Stimulated activated memory B cell treated with anti-CD40 and anti-IgM and Interleukin-4, amounts not matched to agents 10 μg/mL and 1 μg/mL and 100 μg/mL, for 72 hours (primary cell): ENCODE results near the gene BTBD1.
"Not testable (repeated sequence)": the region's sequence is repeated elsewhere in the genome, so short reads cannot be mapped to it uniquely, and the experiment has no call there.

Source experiments
- ATAC-seq: fragments of 150-1000 bp; cut with Tn5 transposase; 2 replicates; pipeline ENCODE4 v1.10.0; 2021
- H3K27ac Mint-ChIP-seq: one replicate; pipeline ENCODE4 v1.8.0; 2022; ENCODE audit warnings: mild to moderate bottlenecking, mixed read lengths
- H3K27me3 Mint-ChIP-seq: one replicate; pipeline ENCODE4 v1.8.0; 2022; ENCODE audit warnings: mixed read lengths
- H3K36me3 Mint-ChIP-seq: one replicate; pipeline ENCODE4 v1.8.0; 2022; ENCODE audit warnings: mixed read lengths
- H3K4me1 Mint-ChIP-seq: one replicate; pipeline ENCODE4 v1.8.0; 2022; ENCODE audit warnings: mixed read lengths
- H3K4me3 Mint-ChIP-seq: one replicate; pipeline ENCODE4 v1.8.0; 2022; ENCODE audit warnings: mild to moderate bottlenecking, moderate library complexity, mixed read lengths
- H3K9me3 Mint-ChIP-seq: one replicate; pipeline ENCODE4 v1.8.0; 2022; ENCODE audit warnings: mixed read lengths

The BTBD1 gene

GRCh38 chr15:83046558-83047127 lies 20.4 kb downstream of the BTBD1 start:
- no peak overlapping the region for H3K27ac Mint-ChIP-seq
- no peak overlapping the region for H3K4me3 Mint-ChIP-seq
- peaks cover 61% of the 10 kb centered on the region for H3K36me3 Mint-ChIP-seq
- H3K9me3 Mint-ChIP-seq = no peaks in the 10 kb centered on the region
- H3K4me1 Mint-ChIP-seq = peaks cover 24% of the 10 kb centered on the region
- no peak for ATAC-seq
- no peaks in the 10 kb centered on the region for H3K27me3 Mint-ChIP-seq

- H3K4me1 Mint-ChIP-seq = peaks cover 32% of the 10 kb centered on the region
- peaks cover 73% of the 10 kb centered on the region for H3K36me3 Mint-ChIP-seq
- H3K27ac Mint-ChIP-seq = no peak overlapping the region
- H3K27me3 Mint-ChIP-seq = no peaks in the 10 kb centered on the region
- peaks cover 3% of the 10 kb centered on the region for H3K9me3 Mint-ChIP-seq
- no peak for ATAC-seq
- no peak overlapping the region for H3K4me3 Mint-ChIP-seq
Measured at GRCh38 chr15:83044156-83044555, 22.9 kb downstream of the BTBD1 start.

- H3K27ac Mint-ChIP-seq = no peak overlapping the region
Measured at GRCh38 chr15:83039206-83039605, 27.8 kb downstream of the BTBD1 start.

GRCh38 chr15:83036253-83036652 lies 30.8 kb downstream of the BTBD1 start:
- Mint-ChIP-seq H3K27me3 (no peaks in the 10 kb centered on the region), H3K36me3 (peaks cover 82% of the 10 kb centered on the region), H3K4me3 (no peak overlapping the region), H3K4me1 (peaks cover 40% of the 10 kb centered on the region), H3K9me3 (peaks cover 5% of the 10 kb centered on the region), H3K27ac (no peak overlapping the region)
- ATAC-seq = no peak

More at GRCh38 chr15:83039206-83039605, 27.8 kb downstream of the BTBD1 start:
- Mint-ChIP-seq H3K36me3 (peaks cover 85% of the 10 kb centered on the region), H3K27me3 (no peaks in the 10 kb centered on the region), H3K4me1 (peaks cover 45% of the 10 kb centered on the region), H3K9me3 (peaks cover 3% of the 10 kb centered on the region), H3K4me3 (no peak overlapping the region)
- ATAC-seq = no peak

- not testable (repeated sequence) for H3K9me3 Mint-ChIP-seq, H3K27ac Mint-ChIP-seq, H3K4me3 Mint-ChIP-seq, H3K27me3 Mint-ChIP-seq, ATAC-seq
- Mint-ChIP-seq H3K4me1 (peaks cover 11% of the 10 kb centered on the region), H3K36me3 (peaks cover 53% of the 10 kb centered on the region)
Measured at GRCh38 chr15:83031234-83031633, 35.8 kb downstream of the BTBD1 start.

GRCh38 chr15:83030021-83030420 lies 37.0 kb downstream of the BTBD1 start:
- peaks cover 3% of the 10 kb centered on the region for H3K9me3 Mint-ChIP-seq
- no peak for ATAC-seq
- peaks cover 45% of the 10 kb centered on the region for H3K36me3 Mint-ChIP-seq
- no peaks in the 10 kb centered on the region for H3K27me3 Mint-ChIP-seq
- peaks cover 4% of the 10 kb centered on the region for H3K4me1 Mint-ChIP-seq
- no peak overlapping the region for H3K4me3 Mint-ChIP-seq
- no peak overlapping the region for H3K27ac Mint-ChIP-seq

- peaks cover 11% of the 10 kb centered on the region for H3K4me1 Mint-ChIP-seq
- no peak for ATAC-seq
- H3K9me3 Mint-ChIP-seq = no peaks in the 10 kb centered on the region
- H3K36me3 Mint-ChIP-seq = peaks cover 24% of the 10 kb centered on the region
- H3K27me3 Mint-ChIP-seq = no peaks in the 10 kb centered on the region
- H3K27ac Mint-ChIP-seq = no peak overlapping the region
- H3K4me3 Mint-ChIP-seq = no peak overlapping the region
Measured at GRCh38 chr15:83018436-83018835, 48.6 kb downstream of the BTBD1 start.

GRCh38 chr15:83016906-83017305 lies 50.1 kb downstream of the BTBD1 start:
- Mint-ChIP-seq H3K4me3 (no peak overlapping the region), H3K4me1 (peaks cover 25% of the 10 kb centered on the region), H3K36me3 (peaks cover 24% of the 10 kb centered on the region), H3K27ac (no peak overlapping the region), H3K9me3 (no peaks in the 10 kb centered on the region), H3K27me3 (no peaks in the 10 kb centered on the region)
- no peak for ATAC-seq

GRCh38 chr15:83015361-83015760 lies 51.7 kb downstream of the BTBD1 start:
- H3K36me3 Mint-ChIP-seq = peaks cover 20% of the 10 kb centered on the region
- H3K4me3 Mint-ChIP-seq = no peak overlapping the region
- H3K27me3 Mint-ChIP-seq = no peaks in the 10 kb centered on the region
- no peak for ATAC-seq
- no peaks in the 10 kb centered on the region for H3K9me3 Mint-ChIP-seq
- H3K27ac Mint-ChIP-seq = no peak overlapping the region
- peaks cover 34% of the 10 kb centered on the region for H3K4me1 Mint-ChIP-seq

GRCh38 chr15:83014205-83014653 lies 52.8 kb downstream of the BTBD1 start:
- ATAC-seq = no peak
- Mint-ChIP-seq H3K4me3 (no peak overlapping the region), H3K27me3 (no peaks in the 10 kb centered on the region), H3K27ac (no peak overlapping the region), H3K36me3 (peaks cover 15% of the 10 kb centered on the region), H3K9me3 (no peaks in the 10 kb centered on the region), H3K4me1 (peaks cover 37% of the 10 kb centered on the region)

GRCh38 chr15:83012636-83013035 lies 54.4 kb downstream of the BTBD1 start:
- H3K4me1 Mint-ChIP-seq = peaks cover 37% of the 10 kb centered on the region
- peak overlapping the region; percentile 83 for H3K27ac Mint-ChIP-seq
- ATAC-seq = no peak
- peak overlapping the region; percentile 96 for H3K4me3 Mint-ChIP-seq
- H3K27me3 Mint-ChIP-seq = no peaks in the 10 kb centered on the region
- H3K9me3 Mint-ChIP-seq = no peaks in the 10 kb centered on the region
- H3K36me3 Mint-ChIP-seq = peaks cover 13% of the 10 kb centered on the region

- ATAC-seq = no peak
- Mint-ChIP-seq H3K36me3 (peaks cover 11% of the 10 kb centered on the region), H3K4me1 (peaks cover 41% of the 10 kb centered on the region), H3K27me3 (no peaks in the 10 kb centered on the region), H3K27ac (peak overlapping the region; percentile 83), H3K9me3 (no peaks in the 10 kb centered on the region), H3K4me3 (peak overlapping the region; percentile 96)
Measured at GRCh38 chr15:83012076-83012426, 55.0 kb downstream of the BTBD1 start.

GRCh38 chr15:83011271-83012075 lies 55.6 kb downstream of the BTBD1 start, which contains the start of gene C15orf40:
Gene C15orf40 (minus strand): TSS chr15:83011639. CDS start chr15:83011607, 32 bp downstream.
- H3K4me1 Mint-ChIP-seq = peaks cover 42% of the 10 kb centered on the region
- no peaks in the 10 kb centered on the region for H3K27me3 Mint-ChIP-seq
- H3K9me3 Mint-ChIP-seq = no peaks in the 10 kb centered on the region
- peak; percentile 95 for ATAC-seq
- peak within 1 kb of the TSS; percentile 83 for H3K27ac Mint-ChIP-seq
- peak within 1 kb of the TSS; percentile 96 for H3K4me3 Mint-ChIP-seq
- peaks cover 11% of the 10 kb centered on the region for H3K36me3 Mint-ChIP-seq

- Mint-ChIP-seq H3K27ac (peak overlapping the region; percentile 83), H3K4me3 (peak overlapping the region; percentile 96), H3K27me3 (no peaks in the 10 kb centered on the region), H3K36me3 (peaks cover 12% of the 10 kb centered on the region), H3K4me1 (peaks cover 42% of the 10 kb centered on the region), H3K9me3 (no peaks in the 10 kb centered on the region)
- peak; percentile 77 for ATAC-seq
Measured at GRCh38 chr15:83010709-83011270, 56.3 kb downstream of the BTBD1 start.

GRCh38 chr15:83000672-83001031 lies 66.4 kb downstream of the BTBD1 start:
- H3K4me1 Mint-ChIP-seq, H3K4me3 Mint-ChIP-seq, ATAC-seq, H3K9me3 Mint-ChIP-seq, H3K27me3 Mint-ChIP-seq, H3K36me3 Mint-ChIP-seq: not testable (repeated sequence)
- peak overlapping the region; percentile 50 for H3K27ac Mint-ChIP-seq
